Lung microvascular endothelial cell (primary cell): ENCODE results near the gene BCL2L12. TPM values are rescaled to one million over a fixed set of nuclear protein-coding genes. Genes with fewer than 3 reads are reported as not detected.

ENCODE experiments used
- DNase-seq, 2 donors: peaks; one replicate each; pipeline versions ENCODE4 v3.0.0 to v3.0.0-alpha.2; 2010; ENCODE audit warnings: low read depth in 2 of 2
- total RNA-seq: library from RNA; depleted of rRNA; stranded (reverse); fragments of >200 nt; gene quantifications from 2 replicates; pipeline ENCODE4 v1.2.1, GENCODE V29; 2014

Gene BCL2L12
- total RNA-seq, 1 donor from 2014 or later = 3.4 TPM

GRCh38 chr19:49662011-49662410 is 3.7 kb upstream of the BCL2L12 start:
- no peak for DNase-seq

DNA sequence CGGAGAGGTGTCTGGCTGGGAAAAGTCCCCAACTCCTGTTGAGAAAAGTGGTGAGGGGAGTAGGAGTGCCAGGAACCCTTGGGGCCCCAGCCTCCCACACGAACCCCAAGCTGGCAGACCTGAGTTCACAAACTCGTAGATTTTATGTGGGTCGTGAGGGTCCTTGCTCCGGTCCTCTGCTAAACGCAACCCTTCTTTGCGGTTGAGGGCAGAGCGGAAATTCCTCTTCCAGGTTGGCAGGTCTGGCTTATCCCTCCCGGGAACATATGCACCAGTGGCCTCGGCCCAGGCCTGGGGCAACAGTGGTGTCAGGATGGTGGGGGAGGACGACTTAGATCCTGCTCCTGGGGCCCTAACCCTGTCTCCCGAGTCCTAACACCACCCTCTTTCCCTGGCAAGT is 2.5 kb upstream of the BCL2L12 start:
- no peak for DNase-seq

DNA sequence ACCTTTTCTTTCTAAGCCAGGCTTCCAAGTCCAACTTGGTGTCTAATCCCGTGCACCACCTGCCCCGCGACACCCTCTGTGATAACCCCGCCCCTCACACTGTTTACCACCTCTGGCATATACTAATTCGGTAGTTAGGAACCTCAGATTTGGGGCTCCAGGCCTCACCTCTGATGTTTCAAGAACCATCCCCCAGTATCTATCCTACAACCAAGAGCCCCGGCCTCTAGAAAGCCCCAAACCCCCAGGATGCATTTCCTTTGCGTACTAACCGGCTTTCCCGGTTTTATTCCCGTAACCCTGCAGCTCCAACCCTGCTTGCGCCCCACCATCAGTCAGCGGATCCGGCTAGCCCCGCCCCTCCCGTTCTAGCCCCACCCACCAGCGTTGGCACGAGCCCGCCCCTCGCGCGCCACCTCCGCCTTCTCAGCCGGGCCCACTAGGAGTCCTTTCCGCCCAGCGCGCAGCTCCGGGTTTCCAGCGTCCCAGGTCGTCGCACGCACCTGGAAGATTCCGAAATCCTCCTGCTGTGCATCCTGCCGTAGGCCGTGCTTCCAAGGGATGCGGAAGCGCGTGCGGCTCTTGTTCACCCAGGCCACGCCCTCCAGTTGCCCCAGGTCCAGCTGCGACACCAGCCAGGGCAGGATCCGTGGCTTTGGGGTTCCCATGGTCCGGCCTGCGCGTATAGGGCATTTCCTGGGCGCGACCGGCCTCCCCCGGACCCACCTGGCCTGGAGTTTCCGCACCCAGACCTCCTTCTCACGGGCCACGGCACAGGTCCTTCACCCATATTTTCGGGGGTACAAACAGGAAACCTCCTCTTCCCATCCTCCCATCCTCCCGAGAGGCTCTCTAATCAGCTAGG is 1.3 kb upstream of the BCL2L12 start:
- DNase-seq = peak; percentile 84 to 88

- DNase-seq = no peak
Measured at GRCh38 chr19:49665036-49665350, 740 bp upstream of the BCL2L12 start.

- no peak for DNase-seq
Measured at GRCh38 chr19:49666120-49666444, 349 bp downstream of the BCL2L12 start.

DNA sequence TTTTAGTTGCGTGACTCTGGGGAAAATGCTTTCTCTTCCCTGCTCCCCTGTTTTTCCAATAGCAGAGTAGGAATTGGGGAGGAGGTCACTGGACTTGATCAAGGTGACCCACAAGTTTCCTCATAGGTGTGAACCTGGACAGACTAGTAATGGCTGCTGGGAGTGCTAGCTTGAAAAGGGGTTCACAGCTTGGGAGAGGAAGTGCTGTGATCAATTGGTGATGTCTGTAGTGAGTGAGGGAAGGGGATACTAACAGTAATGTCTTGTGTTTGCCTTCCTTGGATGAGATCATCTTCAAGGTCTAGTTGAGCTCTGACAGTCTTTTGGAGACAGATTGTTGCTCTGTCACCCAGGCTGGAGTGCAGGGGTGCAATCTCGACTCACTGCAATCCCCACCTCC is 1.7 kb downstream of the BCL2L12 start:
- DNase-seq = no peak

DNA sequence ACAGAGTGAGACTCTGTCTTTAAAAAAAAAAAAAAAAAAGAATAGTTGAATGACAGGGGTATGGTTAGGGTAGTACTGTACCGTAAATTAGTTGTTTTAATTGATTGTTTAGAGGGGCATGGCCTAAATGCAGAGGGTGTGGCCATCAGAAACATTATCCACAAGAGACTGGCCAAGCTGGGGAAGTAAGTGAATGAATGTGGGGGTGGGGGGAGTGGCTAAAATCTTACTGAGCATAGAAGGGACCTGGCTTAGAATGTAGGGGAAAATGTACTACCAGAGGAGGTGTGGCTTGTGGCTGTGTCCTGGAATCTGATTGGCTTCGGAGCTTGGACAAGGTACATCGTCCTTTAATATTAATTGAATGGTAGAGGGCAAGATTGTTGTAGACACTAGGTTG is 3.8 kb downstream of the BCL2L12 start:
- no peak for DNase-seq

- DNase-seq = peak; percentile 78 to 87
Measured at GRCh38 chr19:49672131-49672919, 6.6 kb downstream of the BCL2L12 start.

DNA sequence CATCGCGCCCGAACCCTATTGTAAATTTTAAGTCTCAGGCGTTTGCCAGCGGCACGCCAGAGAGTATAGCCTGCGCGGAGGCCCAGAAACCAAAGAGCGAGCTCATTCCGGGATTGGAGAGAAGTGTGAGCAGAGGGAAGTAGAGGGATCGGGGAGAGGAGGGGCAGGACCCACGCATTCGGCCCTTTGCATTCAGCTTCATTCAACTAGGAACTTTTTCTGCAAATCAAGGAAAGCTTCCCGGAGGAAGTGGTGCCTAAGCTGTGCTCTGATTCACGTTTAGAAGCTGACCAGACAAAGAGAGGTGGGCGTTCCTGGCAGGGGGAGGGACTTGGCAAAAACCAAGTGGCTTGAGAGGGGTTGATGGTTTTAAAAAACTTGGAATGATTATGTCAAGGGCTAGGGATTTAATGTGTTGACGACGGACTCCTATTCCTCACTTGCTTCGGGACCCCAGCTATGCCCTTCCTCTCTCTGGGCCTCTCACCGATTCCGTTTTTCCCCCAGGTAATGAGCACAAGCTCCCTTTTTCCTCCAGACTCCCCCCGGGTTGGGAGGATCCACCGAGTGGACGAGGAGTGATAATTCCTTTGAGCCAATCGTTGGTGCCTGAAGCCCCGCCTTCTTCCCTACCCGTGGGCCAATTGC is 10.5 kb downstream of the BCL2L12 start:
- peak; percentile 94 to 97 for DNase-seq

GRCh38 chr19:49676784-49677230 is 11.1 kb downstream of the BCL2L12 start:
- peak; percentile 100 for DNase-seq

DNA sequence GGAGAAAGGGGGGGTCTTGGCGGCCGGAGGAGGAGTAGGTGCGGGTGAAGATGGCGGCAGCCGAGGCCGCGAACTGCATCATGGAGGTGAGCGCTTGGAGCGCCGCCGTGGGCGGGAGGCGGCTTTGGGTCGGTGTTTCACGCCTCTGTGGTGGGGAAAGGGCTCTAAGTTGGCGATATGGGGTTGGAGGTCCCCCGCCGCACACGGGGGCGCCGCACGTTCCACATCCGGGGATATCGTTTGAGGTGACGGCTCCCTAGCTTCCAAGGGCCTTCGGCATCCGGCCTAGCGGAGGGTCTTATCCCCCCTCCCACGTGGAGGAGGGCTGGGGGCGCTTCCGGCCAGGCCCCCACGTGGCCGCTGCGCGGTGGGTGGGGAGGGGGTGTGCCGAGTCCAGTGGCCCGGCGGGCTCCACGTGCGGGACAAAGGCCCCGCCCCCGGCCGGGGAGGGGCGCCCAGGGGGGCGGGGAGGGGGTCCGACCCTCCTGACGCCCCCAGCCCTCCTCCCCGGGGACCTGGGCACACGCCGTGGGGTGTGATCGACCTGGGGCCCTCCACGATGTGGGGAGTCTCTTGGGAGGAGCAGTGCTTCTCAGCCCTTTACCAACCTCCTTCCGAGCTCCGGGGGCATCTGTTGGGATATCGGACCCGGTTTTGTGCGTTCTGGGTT is 11.6 kb downstream of the BCL2L12 start, which contains the start of gene PRMT1:
TSS of gene PRMT1 (plus strand) at position 41 of the 670 bp plus-strand sequence. CDS start at position 51, 10 bp downstream.
- DNase-seq = peak; percentile 35 to 67

DNA sequence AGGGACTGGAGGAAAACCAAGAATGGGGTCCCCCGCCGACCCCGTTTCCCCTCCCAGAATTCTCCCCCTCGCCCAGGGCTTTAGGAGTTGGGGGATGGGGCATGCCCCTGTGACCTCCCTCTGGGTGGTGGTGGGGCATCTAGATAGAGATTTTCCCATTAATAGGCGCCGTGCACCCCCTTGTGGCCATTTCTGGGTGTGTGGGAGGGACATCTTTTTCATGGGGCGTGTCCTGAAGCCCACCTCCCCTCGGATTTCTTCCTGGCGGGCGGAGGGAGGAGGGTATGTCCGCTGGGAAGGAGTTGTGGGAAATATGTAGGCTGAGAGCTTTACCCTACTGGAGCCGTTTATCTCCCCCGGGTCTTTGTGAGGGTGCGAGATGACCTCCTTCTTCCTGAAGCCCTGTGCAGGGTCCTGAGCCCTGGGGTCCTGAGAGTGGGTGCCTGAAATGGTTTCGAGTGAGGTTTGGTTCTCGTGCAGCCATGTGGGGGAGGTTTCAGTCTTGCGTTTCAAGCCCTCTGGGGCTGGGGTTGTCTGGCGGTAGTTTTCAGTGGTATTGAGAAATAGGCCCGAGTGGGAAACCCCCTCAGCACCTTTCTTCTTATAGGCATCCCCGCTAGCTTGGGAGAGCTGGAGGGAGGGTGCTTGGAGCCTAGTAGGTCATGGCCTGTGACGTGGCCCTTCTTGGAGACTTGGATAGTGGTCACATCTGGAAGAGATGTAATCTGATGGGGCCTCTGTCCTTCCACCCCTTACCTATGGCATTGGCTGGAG is 12.4 kb downstream of the BCL2L12 start:
- peak; percentile 64 to 77 for DNase-seq

DNA sequence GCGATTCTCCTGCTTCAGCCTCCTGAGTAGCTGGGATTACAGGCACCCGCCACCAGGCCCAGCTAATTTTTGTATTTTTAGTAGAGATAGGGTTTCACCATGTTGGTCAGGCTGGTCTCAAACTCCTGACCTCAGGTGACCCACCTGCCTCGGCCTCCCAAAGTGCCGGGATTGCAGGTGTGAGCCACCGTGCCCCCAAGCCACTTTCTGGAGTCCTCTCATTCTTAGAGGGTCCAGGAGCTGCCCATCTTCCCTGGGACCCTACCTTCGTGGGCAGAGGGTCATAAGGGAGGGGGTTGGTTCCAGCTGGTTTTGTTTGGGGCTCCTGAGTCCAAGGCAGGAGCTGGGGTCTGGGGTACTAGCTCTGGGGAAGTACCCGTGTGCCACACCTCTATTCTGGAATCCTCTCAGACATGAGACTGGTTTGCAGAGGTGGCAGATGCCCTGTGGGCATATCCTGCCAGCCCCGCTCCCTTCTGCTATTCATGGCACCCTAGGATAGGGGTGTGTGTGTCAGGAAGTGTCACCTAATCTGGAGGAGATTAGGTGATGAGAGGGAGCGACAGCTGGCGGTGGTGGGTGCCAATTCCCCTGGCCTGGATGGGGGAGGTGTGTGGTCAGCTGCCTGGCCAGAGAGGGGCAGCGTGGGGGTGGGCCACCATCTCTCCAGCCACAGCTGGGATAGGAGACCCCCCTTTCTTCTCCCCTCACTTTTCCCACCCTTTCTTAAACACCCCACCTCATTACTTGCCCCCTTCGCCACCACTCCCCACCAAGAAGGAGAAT is 13.4 kb downstream of the BCL2L12 start:
- DNase-seq = no peak

DNA sequence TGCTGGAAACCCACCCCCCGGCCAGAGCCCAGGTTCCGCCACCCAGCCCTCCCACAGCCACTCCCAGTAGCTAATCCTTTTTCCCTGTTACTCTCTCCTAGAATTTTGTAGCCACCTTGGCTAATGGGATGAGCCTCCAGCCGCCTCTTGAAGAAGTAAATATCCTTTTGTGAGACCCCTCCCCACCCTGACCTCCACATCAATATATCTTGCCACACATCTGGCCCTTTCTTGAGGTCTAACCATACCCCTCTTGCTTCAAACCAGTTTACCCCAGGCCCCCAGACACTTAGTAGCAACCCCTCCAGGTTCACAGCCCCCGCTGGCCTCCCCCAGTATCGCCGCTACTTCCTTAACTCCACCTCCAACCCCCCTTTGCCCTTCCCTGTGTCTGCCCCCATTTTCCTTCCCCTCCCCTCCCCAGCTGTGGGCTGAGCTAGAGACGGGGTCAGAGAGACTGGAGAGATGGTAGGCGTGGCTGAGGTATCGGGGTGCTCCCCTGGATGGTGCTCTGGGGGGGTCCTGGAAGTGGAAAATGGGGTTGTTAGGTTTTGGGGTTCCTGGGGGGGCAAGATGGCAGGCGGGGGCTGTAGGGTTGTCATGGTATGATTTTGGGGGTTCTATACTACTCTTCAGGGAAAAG is 14.2 kb downstream of the BCL2L12 start:
- DNase-seq = no peak

- peak; percentile 85 to 88 for DNase-seq
Measured at GRCh38 chr19:49680421-49681351, 15.0 kb downstream of the BCL2L12 start.

DNA sequence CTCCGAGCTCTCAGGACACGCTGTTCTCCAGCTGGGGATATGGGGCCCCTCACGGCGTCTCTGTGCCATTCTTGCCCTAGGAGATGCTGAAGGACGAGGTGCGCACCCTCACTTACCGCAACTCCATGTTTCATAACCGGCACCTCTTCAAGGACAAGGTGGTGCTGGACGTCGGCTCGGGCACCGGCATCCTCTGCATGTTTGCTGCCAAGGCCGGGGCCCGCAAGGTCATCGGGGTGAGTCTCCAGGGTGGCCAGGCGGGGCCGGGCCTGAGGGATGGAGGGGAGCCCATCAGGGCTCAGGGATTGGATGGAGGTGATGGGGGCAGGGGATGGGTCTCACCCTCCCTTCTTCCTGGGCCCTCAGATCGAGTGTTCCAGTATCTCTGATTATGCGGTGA is 16.1 kb downstream of the BCL2L12 start:
- no peak for DNase-seq

DNA sequence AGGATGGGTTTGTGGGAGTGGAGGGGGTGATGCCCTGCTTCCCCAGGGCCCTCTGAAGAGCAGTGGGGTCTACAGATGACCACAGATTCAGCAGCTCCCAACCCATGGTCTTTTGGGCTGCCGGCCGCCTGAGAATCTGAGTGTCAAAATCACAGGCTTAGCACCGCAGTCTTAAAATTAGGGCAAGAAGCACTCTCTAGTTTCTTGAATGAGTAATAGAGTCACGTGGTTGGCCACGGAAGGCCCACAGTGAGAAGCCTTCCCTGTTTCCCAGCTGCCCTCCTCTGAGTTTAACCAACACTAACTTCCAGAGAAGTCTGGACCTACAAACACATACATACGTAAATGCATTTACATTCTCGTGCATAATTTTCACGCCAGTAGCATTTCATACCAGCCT is 16.5 kb downstream of the BCL2L12 start:
- DNase-seq = no peak

DNA sequence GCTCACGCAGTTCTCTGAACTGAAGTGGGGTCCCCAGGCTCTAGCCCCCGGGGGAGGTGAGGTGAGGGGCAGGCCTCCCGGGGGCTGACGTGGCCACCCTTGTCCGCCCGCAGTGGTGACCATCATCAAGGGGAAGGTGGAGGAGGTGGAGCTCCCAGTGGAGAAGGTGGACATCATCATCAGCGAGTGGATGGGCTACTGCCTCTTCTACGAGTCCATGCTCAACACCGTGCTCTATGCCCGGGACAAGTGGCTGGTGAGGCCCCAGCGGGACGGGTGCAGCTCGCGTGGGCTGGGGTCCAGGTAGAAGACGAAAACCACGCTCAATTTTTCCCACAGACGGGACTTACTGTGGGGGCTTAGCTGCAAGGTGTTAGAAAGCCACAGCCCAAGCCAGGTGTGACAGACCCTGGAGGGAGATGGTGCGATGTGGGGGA is 18.1 kb downstream of the BCL2L12 start:
- DNase-seq = no peak
